HG03175 (cell line): Measurements from ENCODE around the gene CHIT1.

Source experiments
- ATAC-seq: cut with Tn5 transposase; IDR thresholded peaks from one replicate; pipeline ENCODE4 v1.9.1; 2021; ENCODE audit warnings: mild to moderate bottlenecking, moderate library complexity; ENCODE audit not compliant: unreplicated experiment

CHIT1 gene

GRCh38 chr1:203176273-203177035 lies 53.0 kb downstream of the CHIT1 start:
- ATAC-seq: no peak

GRCh38 chr1:203175827-203176241 lies 53.6 kb downstream of the CHIT1 start:
- ATAC-seq: no peak

- ATAC-seq: no peak
These were observed 54.1 kb downstream of the CHIT1 start, which contains the start of gene MYBPH for GRCh38 chr1:203175237-203175826. Gene MYBPH, minus strand, starts transcription at chr1:203175826. Its CDS starts 71 bp downstream, at chr1:203175755.

DNA sequence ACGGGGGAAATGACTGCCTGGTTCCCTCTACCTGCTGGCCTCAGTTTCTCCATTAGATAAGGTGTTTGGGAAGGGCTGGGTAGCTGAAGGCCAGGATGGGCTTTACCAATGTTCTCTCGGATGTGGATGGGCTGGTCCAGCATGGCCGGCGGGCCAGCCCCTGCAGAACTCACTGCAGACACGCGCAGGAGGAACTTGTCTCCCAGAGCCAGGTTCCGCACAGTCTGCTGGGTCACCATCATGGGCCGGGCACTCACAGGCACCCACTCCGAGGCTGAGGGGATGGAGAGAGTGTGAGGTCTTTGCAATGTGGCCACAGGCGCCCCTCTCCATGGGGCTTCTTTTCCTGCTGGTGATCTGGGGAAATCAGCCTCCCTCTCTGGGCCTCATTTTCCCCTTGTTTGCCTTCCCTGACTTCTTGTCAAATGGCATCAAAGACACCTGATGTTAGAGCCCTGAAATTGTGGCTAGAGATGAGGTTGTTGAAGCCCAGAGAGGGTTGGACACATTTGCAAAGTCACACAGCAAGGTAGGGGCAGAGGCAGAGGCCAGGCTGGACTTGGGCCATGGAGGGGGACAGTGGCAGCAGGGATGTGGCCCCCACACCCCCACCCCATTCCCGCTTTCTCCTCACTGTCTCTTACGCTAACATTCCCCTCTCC lies 55.0 kb downstream of the CHIT1 start:
- ATAC-seq: no peak

- peak; percentile 93 for ATAC-seq
These were observed 55.9 kb downstream of the CHIT1 start for GRCh38 chr1:203173566-203173965.

DNA sequence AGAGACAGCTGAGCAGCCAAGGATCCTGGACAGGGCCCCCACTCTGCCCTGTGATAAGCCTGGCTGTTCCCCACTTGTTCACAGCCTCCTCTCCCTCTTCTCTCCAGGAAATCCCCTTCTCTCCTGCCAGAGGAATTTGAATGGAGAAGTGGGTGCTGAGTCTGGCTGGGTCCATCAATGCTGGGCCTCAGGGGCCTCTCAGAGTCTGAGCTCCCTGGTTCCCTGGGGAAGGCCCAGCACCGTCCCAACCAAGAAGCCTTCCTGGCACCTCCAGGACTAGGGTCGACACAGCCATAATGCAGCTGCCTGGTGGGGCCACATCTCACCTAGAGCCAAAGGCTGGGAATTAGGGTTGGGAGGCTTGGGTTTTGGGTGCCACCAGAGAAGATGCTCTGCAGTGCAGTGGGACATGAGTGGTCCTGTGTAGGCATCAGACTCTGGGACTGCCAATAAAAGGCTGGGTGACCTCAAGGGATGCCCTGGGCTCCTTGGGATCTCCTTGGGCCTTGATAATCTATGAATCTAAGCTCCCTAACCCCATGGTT lies 56.4 kb downstream of the CHIT1 start:
- ATAC-seq: no peak

DNA sequence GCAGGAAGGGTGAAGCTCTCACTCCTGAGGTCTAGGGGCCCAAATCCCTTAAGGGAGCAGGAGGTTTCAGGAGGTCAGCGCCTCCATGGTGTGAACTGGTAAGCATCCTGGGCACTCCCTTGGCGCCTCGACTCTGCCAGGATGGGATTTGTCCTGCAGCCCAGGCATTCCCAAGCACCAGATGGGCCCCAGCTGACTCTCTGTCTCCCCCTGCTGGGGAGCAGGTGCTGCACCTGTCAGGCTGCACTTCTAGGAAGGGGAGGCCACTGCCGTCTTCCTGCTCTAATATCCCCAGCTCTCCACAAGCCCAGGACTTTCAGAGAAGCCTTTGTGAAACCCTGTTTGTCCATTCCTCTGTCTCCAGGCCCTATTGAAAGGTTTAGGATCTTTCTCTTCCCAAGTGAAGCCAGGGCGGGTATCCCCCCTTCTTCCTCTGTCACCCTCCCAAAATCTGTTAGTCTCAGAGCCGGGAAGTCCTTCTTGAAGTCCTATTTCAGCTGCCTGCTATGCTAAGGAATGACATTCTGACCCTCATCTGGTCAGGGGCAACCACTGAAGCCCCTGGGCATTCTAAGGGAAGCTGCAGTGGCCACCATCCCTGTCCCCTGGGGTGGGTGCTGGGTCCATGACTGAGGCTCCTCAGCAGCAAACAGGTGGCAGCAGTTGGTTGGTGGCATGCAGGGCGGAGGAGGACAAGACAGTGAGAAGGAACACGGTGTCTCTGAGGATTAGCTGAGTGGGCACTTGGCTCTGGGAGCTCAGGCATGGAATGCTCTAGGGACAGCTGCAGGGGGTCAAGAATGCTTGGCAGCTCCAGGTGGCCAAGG lies 57.1 kb downstream of the CHIT1 start:
- ATAC-seq: no peak

DNA sequence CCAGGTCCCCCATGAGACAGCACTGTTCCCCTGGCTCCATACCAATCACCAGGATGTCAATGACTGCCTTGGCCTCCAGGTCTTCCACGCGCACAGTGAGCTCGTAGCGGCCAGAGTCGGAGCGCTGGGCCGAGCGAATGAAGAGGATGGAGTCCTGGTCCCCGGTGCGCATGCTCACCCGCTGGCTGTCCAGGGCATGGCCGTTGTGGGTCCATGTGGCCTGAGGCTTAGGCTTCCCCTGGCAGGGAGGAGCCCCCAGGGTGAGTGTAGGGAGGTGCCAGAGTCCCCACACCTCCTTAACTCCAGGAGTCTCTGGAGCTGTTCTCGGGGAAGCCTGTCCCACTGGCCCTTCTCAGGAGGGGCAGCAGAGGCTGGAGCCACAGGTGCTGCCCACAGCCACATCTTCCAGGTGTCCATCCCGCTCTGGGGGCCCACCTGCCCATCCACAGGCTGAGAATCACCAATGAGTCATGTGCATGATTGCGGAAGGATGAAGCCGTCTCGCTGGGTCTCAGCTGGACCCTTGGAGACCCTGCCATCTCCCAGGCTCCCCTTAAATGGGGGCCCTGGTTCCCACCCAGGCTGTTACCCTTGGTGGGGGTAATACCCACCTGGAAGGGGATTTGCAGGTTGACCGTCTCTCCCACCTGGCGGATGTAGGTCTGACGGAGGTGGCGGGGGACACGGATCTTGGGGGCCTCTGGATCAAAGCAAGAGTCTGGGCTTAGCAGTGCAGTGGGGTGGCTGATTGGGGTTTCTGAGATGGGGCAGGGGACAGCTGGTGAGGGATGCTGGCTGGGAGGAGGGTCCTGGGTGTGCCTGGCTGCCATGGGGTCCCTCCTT lies 57.9 kb downstream of the CHIT1 start:
- ATAC-seq: no peak

DNA sequence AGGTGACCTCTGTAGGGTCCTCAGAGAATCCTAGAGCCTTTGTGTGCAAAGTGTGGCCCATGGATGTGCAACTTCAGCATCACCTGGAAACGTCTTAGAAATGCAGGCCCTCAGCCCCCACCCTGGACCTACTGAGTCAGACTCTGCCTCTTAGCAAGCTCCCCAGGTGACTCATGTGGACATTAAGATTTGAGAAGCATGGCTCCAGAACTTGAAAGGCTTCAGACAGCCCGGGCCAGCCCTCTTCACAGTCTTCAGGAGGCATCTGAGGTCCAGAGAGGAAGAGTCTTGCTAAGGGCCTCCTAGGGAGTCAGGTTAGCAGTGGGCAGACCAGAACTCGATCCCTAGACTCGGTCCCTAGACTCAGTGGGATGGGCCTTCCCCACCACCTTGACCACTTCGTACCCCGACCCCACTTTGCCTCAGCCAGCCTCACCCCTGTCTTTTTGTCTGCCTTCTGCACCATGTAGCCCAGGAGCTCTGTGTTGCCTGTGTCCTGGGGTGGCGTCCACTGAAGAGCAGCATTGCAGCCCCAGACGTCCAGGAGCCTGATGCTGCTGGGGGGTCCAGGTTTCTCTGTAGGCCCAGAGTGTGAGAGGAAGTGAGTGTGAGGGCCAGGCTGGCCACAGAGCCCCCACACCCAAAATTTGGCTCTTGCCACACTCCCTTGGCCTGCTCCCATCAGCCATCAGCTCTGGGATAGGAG lies 58.7 kb downstream of the CHIT1 start:
- ATAC-seq: no peak

- ATAC-seq: no peak
These were observed 59.5 kb downstream of the CHIT1 start for GRCh38 chr1:203169770-203170520.

DNA sequence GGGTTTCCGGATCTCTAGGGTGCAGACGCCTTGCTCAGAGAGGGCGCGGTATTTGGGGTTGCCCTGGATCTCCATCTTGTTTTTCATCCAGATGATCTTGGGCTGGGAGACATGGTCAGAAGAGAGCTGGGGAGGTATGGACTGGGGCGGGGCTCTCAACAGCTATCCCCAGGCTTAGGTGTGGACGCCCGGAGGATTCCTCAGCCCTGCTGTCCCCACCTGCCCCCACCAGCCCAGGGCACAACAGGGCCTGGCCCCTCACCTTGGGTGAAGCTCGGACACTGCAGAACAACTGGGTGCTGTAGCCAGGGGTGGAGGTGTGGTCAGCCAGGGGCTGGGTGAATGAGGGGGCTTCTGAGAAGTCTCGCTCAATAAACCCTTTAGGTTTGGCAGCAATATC lies 60.5 kb downstream of the CHIT1 start:
- ATAC-seq: no peak

DNA sequence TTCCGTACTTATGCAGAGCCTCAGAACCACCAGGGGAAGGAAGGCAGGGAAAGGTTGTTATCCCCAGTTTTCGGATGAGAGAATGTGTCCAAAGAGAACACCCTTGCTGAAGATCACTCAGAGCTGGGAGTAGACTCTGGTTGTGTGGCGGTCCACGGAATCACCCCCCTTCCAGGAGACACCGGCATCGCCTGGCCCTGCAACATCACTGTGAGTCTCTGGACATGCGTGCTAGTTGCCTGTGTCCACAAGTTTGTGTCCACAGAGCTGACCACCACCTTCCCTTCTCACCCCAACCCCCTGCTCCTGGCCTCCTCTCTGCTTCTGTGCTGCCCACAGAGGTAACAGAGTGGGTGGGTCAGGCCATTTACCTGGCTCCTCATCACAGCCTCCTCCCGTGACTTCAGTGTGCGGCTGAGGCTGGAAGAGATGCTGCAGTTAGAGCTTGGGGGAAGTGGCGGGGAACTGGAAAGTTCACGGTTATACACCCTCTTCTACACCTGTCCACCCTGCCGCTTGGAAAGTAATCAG lies 61.2 kb downstream of the CHIT1 start:
- ATAC-seq: no peak

DNA sequence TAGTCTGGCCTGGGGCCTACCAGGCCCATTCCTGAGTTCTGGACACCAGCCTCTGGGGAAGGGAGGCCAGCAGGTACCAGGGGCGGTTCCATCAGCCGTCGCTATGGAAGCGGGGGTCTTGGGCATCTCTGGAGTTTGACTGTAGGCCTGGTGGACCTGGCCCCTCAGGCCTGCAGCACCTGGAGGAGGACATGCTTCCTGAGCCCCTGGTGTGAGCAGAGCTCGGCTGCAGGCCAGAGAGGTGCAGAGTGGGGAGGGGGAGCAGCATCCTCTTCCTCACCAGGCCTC lies 61.6 kb downstream of the CHIT1 start:
- no peak for ATAC-seq

DNA sequence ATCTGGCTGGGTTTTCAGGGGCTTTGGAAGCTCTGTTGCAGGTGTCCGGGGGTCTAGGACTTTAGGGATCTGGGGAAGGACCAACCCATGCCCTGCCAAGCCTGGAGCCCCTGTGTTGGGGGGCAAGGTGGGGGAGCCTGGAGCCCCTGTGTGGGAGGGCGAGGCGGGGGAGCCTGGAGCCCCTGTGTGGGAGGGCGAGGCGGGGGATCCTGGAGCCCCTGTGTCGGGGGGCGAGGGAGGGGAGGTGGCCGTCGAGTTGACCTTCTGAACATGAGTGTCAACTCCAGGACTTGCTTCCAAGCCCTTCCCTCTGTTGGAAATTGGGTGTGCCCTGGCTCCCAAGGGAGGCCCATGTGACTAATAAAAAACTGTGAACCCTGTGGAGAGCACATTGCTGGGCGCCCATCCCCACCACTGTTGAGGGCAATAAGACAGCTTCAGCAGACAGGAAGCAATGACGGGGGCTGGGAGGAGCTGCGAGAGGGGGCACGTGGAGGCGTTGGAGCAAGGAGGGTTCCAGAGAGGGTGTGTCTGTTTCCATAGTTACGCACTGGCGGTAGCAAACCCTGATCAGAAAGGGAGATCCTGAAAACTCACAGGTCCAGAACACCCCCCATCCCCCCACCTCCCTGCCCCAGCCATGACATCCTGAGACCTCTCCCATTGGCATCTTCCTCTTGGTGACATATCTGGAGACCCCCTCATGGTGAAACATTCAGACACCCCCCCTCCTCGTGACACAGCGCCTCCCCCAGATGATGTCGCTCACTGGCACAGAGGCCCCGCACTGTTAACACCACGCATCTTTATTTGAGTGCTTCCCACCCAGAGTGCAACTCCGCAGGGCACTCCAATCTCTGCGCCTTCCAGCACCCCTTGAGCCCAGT lies 62.2 kb downstream of the CHIT1 start:
- ATAC-seq: no peak

DNA sequence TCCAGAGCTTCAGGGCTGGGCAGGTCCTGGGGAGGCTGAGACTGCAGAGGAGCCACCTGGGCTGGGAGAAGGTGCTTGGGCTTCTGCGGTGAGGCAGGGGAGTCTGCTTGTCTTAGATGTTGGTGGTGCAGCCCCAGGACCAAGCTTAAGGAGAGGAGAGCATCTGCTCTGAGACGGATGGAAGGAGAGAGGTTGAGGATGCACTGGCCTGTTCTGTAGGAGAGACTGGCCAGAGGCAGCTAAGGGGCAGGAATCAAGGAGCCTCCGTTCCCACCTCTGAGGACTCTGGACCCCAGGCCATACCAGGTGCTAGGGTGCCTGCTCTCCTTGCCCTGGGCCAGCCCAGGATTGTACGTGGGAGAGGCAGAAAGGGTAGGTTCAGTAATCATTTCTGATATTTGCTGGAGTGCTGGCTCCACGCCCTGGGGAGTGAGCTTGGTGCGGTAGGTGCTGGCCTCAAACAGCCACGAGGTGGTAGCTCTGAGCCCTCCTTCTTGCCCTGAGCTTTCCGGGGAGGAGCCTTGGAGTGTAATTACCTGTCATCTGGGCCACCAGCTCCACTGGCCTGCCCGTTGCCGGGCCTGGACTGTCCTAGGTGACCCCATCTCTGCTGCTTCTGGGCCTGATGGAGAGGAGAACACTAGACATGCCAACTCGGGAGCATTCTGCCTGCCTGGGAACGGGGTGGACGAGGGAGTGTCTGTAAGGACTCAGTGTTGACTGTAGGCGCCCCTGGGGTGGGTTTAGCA lies 63.1 kb downstream of the CHIT1 start:
- no peak for ATAC-seq
